BJ (cell line): ENCODE measurements around the gene TMX1. TPM values are rescaled to one million over a fixed set of nuclear protein-coding genes. Genes with fewer than 3 reads are reported as not detected.
A peak's percentile ranks its signal among the peaks of the same experiment; 100 is the strongest.

Experiments used
- CTCF ChIA-PET: fragments of 350-600 bp; formaldehyde crosslinking; extraction: SDS; loops from one replicate; lab custom pipeline; 2021; ENCODE audit warnings: antibody characterized with exemption, inconsistent platforms; lab: Yijun Ruan, JAX
- POLR2A ChIA-PET: fragments of 300-600 bp; sonication (Branson Sonifier 250); formaldehyde crosslinking; extraction: SDS; loops from one replicate; lab custom pipeline; 2021; ENCODE audit warnings: antibody characterized with exemption; lab: Charles Lee
- DNase-seq: peaks from one replicate; pipeline ENCODE4 v3.0.0-alpha.2; 2011; ENCODE audit warnings: low read depth
- H3K27me3 ChIP-seq: 2 replicates; pipeline ENCODE4 v1.6.0; 2011; ENCODE audit warnings: low read length; ENCODE audit not compliant: control insufficient read depth, insufficient read depth
- H3K36me3 ChIP-seq: 2 replicates; pipeline ENCODE4 v1.5.1; 2011; ENCODE audit warnings: low read length; ENCODE audit not compliant: control insufficient read depth, insufficient read depth
- H3K4me3 ChIP-seq: 2 replicates; pipeline ENCODE4 v1.5.1; 2011; ENCODE audit warnings: low read depth, mild to moderate bottlenecking, control low read depth, low read length
- polyA plus RNA-seq: library from polyadenylated mRNA; depleted of rRNA; stranded (reverse); fragments of >200 nt; gene quantifications from 2 replicates; pipeline ENCODE4 v1.2.3, GENCODE V29; 2011
- TF ChIP-seq, protein P1 (sequence below): IDR thresholded peaks from 2 replicates; pipeline ENCODE4 v1.5.1; 2011; ENCODE audit warnings: low read depth, mild to moderate bottlenecking, control low read depth, inconsistent platforms, low read length, moderate library complexity; ENCODE audit not compliant: insufficient read depth

TMX1 gene
- polyA plus RNA-seq, 1 experiment = 10.4 TPM

DNA sequence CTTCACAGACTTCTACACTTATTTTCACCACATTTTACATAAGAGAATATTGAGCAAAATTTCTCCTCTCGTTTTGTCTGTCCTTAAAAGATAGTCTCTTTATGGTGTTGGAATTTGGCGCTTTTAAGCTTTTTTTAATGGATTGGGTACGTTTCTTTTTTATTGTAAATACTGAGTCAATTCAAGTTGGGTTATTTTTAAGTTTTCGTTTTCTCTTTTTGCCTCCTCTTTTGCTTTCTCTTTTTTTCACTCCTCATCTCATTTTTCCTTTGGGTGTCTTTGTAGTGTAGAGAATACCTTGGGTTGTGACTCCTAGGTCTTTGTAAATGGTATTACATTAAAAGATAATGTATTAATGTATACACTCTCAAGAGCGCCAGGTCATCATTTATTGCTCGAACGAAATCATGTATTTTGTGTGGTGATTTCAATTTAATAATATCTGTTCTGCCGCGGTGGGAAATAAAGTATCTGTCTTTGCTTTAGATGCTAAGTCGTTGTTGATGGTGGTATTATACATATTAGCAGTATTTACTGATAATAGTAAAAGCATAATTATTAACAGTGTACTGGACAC is 845 bp downstream of the TMX1 start:
- DNase-seq = no peak
- CTCF ChIA-PET = interaction anchor here (1.1 to 1.6 kb wide), 3 partner anchors 285 to 539 kb away, joined by 5 to 7 read pairs (median 5); no protein-coding TSS in a partner anchor
- Histone ChIP-seq H3K27me3 (no peaks in the 10 kb centered on the region), H3K4me3 (peak overlapping the region; percentile 81), H3K36me3 (no peaks in the 10 kb centered on the region)
- POLR2A ChIA-PET = no interaction called here
- TF ChIP-seq, protein P1, sequence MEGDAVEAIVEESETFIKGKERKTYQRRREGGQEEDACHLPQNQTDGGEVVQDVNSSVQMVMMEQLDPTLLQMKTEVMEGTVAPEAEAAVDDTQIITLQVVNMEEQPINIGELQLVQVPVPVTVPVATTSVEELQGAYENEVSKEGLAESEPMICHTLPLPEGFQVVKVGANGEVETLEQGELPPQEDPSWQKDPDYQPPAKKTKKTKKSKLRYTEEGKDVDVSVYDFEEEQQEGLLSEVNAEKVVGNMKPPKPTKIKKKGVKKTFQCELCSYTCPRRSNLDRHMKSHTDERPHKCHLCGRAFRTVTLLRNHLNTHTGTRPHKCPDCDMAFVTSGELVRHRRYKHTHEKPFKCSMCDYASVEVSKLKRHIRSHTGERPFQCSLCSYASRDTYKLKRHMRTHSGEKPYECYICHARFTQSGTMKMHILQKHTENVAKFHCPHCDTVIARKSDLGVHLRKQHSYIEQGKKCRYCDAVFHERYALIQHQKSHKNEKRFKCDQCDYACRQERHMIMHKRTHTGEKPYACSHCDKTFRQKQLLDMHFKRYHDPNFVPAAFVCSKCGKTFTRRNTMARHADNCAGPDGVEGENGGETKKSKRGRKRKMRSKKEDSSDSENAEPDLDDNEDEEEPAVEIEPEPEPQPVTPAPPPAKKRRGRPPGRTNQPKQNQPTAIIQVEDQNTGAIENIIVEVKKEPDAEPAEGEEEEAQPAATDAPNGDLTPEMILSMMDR = no peak

DNA sequence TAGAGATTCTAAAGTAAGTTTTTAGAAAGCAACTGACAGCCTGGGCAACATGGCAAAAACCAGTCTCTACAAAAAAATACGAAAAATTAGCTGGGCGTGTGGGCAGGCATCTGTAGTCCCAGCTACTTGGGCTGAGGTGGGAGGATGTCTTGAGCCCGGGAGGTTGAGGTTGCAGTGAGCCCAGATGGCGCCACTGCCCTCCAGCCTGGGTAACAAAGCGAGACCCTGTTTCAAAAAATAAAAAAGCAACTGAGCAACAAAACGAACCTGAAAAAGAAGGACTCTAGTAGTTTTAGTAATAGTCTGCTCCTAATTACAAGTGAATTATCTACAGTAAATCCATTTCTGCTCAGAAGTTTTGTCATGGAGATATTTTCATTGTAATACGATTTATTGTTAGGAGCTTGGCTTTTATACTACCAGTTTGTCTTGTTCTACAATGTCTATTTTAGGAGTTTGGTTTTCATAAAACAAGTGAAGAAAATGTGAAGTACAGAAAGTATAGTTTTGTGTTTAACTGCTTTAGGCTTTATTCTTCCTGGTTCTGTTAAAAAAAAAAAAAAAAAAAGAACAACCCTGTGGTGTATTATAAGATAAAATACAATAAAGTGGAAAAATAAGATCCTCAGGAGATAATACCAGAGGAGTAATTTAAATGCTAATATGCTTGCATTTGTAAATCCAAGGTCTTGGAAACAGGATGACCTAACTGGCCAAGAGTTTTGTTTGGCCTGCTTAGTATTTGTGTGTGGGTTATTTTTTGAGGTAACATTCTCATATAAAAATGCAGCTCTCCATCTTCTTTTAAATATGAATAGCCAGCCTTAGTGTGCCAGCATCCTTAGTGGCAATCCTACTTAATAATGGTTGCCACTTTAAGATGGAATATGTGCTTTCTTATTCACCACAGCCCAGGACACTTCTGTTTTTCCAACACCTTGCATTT is 2.8 kb downstream of the TMX1 start:
- H3K4me3 ChIP-seq = no peak overlapping the region
- no peak for DNase-seq
- H3K36me3 ChIP-seq = peaks cover 3% of the 10 kb centered on the region; the same call in 1 of the 2 replicates
- H3K27me3 ChIP-seq = no peaks in the 10 kb centered on the region
- ChIA-PET CTCF (no interaction called here), POLR2A (no interaction called here)
- TF ChIP-seq, protein P1 = no peak

DNA sequence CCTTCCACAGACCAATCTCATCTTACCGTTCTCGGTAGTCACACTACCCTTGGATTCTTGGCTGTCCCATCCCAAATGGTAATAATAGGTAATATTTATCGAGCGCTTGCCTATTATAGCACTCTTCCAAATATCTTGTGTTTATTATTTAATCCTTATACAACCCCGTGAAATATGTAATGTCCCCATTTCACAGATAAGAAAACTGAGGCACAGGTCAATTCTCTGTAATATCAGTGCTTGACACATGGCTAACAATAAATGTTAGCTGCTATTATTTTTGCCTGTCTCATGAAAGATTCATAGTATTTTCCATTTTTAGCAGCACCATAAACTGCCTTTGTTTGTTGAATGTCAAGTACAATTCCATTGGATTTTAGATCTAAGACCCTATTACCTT is 4.5 kb downstream of the TMX1 start:
- Histone ChIP-seq H3K4me3 (no peak overlapping the region), H3K27me3 (no peaks in the 10 kb centered on the region), H3K36me3 (peaks cover 7% of the 10 kb centered on the region)
- DNase-seq = no peak
- ChIA-PET POLR2A (no interaction called here), CTCF (no interaction called here)
- TF ChIP-seq, protein P1 = no peak

DNA sequence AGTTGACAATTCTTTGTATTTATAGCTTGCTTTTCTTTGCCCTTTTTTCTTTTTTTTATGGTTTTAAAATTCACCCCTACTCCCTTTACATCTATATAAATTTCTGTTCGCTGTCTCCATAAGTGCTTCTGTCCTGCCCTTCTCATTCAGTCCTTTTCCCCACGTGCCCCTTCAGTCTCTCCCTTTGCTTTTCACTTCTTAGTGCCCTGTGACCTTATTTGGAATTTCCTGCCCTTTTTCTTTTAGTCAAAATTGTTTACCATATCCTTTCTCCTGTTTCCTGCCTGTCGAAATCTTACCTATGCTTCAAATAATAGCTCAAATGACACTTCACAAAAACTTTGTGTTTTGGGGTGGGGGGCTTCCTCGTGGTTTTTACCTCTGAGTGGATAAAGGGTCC is 6.0 kb downstream of the TMX1 start:
- Histone ChIP-seq H3K36me3 (peaks cover 7% of the 10 kb centered on the region), H3K27me3 (no peaks in the 10 kb centered on the region), H3K4me3 (no peak overlapping the region)
- ChIA-PET POLR2A (no interaction called here), CTCF (interaction anchor here (0.9 kb wide), 1 partner anchor 530 kb away, joined by 3 read pairs; no protein-coding TSS in a partner anchor)
- no peak for DNase-seq
- TF ChIP-seq, protein P1 = no peak
